Astrocyte (in vitro differentiated cells and primary cell): ENCODE measurements around the gene MADD. TPM values are rescaled to one million over a fixed set of nuclear protein-coding genes. Genes with fewer than 3 reads are reported as not detected.

ENCODE experiments used
- DNase-seq: peaks from one replicate; pipeline ENCODE4 v3.0.0-alpha.2; 2010; ENCODE audit warnings: low read depth
- FAIRE-seq: peaks from 2 replicates; lab custom pipeline; 2011; peaks lifted over from hg19 to GRCh38; lab: Jason Lieb, UNC
- H2AFZ ChIP-seq: 2 replicates; pipeline ENCODE4 v1.6.0; 2012; ENCODE audit warnings: low read depth, low read length, inconsistent platforms
- H3K27ac ChIP-seq: 2 replicates; pipeline ENCODE4 v1.5.1; 2011; ENCODE audit warnings: low read depth, low read length, inconsistent platforms
- H3K27me3 ChIP-seq: 2 replicates; pipeline ENCODE4 v1.6.0; 2011; ENCODE audit warnings: low read length, inconsistent platforms; ENCODE audit not compliant: insufficient read depth
- H3K36me3 ChIP-seq: 2 replicates; pipeline ENCODE4 v1.5.1; 2011; ENCODE audit warnings: low read length, inconsistent platforms; ENCODE audit not compliant: insufficient read depth
- H3K4me1 ChIP-seq: 2 replicates; pipeline ENCODE4 v1.5.1; 2011; ENCODE audit warnings: low read length, inconsistent platforms; ENCODE audit not compliant: insufficient read depth
- H3K4me2 ChIP-seq: 2 replicates; pipeline ENCODE4 v1.6.0; 2012; ENCODE audit warnings: low read length, inconsistent platforms
- H3K4me3 ChIP-seq: 2 replicates; pipeline ENCODE4 v1.5.1; 2011; ENCODE audit warnings: low read depth, mild to moderate bottlenecking, low read length, inconsistent platforms; ENCODE audit not compliant: insufficient read depth
- H3K79me2 ChIP-seq: 2 replicates; pipeline ENCODE4 v1.6.0; 2012; ENCODE audit warnings: mild to moderate bottlenecking, low read length, inconsistent platforms; ENCODE audit not compliant: insufficient read depth
- H3K9ac ChIP-seq: 2 replicates; pipeline ENCODE4 v1.6.0; 2012; ENCODE audit warnings: mild to moderate bottlenecking, low read length, inconsistent platforms
- H3K9me3 ChIP-seq: 2 replicates; pipeline ENCODE4 v1.5.1; 2012; ENCODE audit warnings: low read depth, mild to moderate bottlenecking, low read length, inconsistent platforms; ENCODE audit not compliant: insufficient read depth
- H4K20me1 ChIP-seq: 2 replicates; pipeline ENCODE4 v1.6.0; 2012; ENCODE audit warnings: low read length, inconsistent platforms; ENCODE audit not compliant: insufficient read depth
- H3K27ac Mint-ChIP-seq: one replicate; pipeline ENCODE4 v1.8.0; 2021; ENCODE audit warnings: mild to moderate bottlenecking, mixed read lengths; ENCODE audit not compliant: unreplicated experiment
- H3K27me3 Mint-ChIP-seq: one replicate; pipeline ENCODE4 v1.8.0; 2021; ENCODE audit warnings: low read depth, mixed read lengths; ENCODE audit not compliant: unreplicated experiment
- H3K36me3 Mint-ChIP-seq: one replicate; pipeline ENCODE4 v1.8.0; 2021; ENCODE audit warnings: low read depth, mixed read lengths; ENCODE audit not compliant: unreplicated experiment
- H3K4me1 Mint-ChIP-seq: one replicate; pipeline ENCODE4 v1.8.0; 2021; ENCODE audit warnings: low read depth, mixed read lengths; ENCODE audit not compliant: unreplicated experiment
- H3K4me3 Mint-ChIP-seq: one replicate; pipeline ENCODE4 v1.8.0; 2021; ENCODE audit warnings: mild to moderate bottlenecking, moderate library complexity, mixed read lengths; ENCODE audit not compliant: unreplicated experiment
- H3K9me3 Mint-ChIP-seq: one replicate; pipeline ENCODE4 v1.8.0; 2021; ENCODE audit warnings: mild to moderate bottlenecking, mixed read lengths; ENCODE audit not compliant: unreplicated experiment
- EZH2 ChIP-seq: IDR thresholded peaks from 2 replicates; pipeline ENCODE4 v1.6.1; 2012; ENCODE audit warnings: mild to moderate bottlenecking, low read length, inconsistent platforms; ENCODE audit not compliant: insufficient read depth
- total RNA-seq: library from RNA; stranded (reverse); gene quantifications from 2 replicates; pipeline ENCODE4 v1.2.1, GENCODE V29; 2021
- TF ChIP-seq, protein P1 (sequence below): IDR thresholded peaks from 2 replicates; pipeline ENCODE4 v1.5.1; 2011; ENCODE audit warnings: low read depth, mild to moderate bottlenecking, inconsistent platforms, low read length, moderate library complexity; ENCODE audit not compliant: insufficient read depth

Gene MADD
- total RNA-seq, 1 donor from 2014 or later, result 22.9 TPM

- H3K36me3 Mint-ChIP-seq, result no peaks in the 10 kb centered on the region
- H3K4me1 Mint-ChIP-seq, result peaks cover 7% of the 10 kb centered on the region
- Histone ChIP-seq H3K27ac (no peak overlapping the region), H3K9ac (no peak overlapping the region), H3K4me2 (no peak overlapping the region), H4K20me1 (no peaks in the 10 kb centered on the region), H3K4me1 (peaks cover 4% of the 10 kb centered on the region), H3K36me3 (no peaks in the 10 kb centered on the region), H3K9me3 (no peaks in the 10 kb centered on the region), H3K79me2 (no peaks in the 10 kb centered on the region), H3K27me3 (no peaks in the 10 kb centered on the region), H2AFZ (no peak overlapping the region), H3K4me3 (no peak overlapping the region)
- H3K27me3 Mint-ChIP-seq, result peaks cover 9% of the 10 kb centered on the region
- FAIRE-seq (no peak), DNase-seq (no peak)
- no peaks in the 10 kb centered on the region for H3K9me3 Mint-ChIP-seq
- no peak overlapping the region for H3K27ac Mint-ChIP-seq
- no peak overlapping the region for H3K4me3 Mint-ChIP-seq
- no peak for TF ChIP-seq EZH2
- TF ChIP-seq, protein P1, sequence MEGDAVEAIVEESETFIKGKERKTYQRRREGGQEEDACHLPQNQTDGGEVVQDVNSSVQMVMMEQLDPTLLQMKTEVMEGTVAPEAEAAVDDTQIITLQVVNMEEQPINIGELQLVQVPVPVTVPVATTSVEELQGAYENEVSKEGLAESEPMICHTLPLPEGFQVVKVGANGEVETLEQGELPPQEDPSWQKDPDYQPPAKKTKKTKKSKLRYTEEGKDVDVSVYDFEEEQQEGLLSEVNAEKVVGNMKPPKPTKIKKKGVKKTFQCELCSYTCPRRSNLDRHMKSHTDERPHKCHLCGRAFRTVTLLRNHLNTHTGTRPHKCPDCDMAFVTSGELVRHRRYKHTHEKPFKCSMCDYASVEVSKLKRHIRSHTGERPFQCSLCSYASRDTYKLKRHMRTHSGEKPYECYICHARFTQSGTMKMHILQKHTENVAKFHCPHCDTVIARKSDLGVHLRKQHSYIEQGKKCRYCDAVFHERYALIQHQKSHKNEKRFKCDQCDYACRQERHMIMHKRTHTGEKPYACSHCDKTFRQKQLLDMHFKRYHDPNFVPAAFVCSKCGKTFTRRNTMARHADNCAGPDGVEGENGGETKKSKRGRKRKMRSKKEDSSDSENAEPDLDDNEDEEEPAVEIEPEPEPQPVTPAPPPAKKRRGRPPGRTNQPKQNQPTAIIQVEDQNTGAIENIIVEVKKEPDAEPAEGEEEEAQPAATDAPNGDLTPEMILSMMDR, result no peak
These were observed 109.4 kb downstream of the MADD start for GRCh38 chr11:47379317-47379716.

Other genes with a start within 250 kb of the MADD start
- gene ARFGAP2, start 93.3 kb upstream of the MADD start, total RNA-seq, result 46.3 and 51.0 TPM in 2 replicates
- gene PACSIN3, start 83.7 kb upstream of the MADD start, total RNA-seq, result 34.3 and 35.6 TPM in 2 replicates
- gene DDB2, start 55.2 kb upstream of the MADD start, total RNA-seq, result 40.0 and 47.0 TPM in 2 replicates
- gene ACP2, start 21.3 kb upstream of the MADD start, total RNA-seq, result 40.8 and 42.2 TPM in 2 replicates
- 9.8 and 11.2 TPM in 2 replicates for gene NR1H3, start 12.1 kb upstream of the MADD start, total RNA-seq
- gene MYBPC3, start 82.6 kb downstream of the MADD start, total RNA-seq, result not detected in 2 replicates
- gene SPI1, start 108.4 kb downstream of the MADD start, total RNA-seq, result not detected in 2 replicates
- gene SLC39A13, start 138.5 kb downstream of the MADD start, total RNA-seq, result 76.6 and 92.7 TPM in 2 replicates
- gene PSMC3, start 156.3 kb downstream of the MADD start, total RNA-seq, result 124 and 130 TPM in 2 replicates
- 0.86 and 0.96 TPM in 2 replicates for gene RAPSN, start 179.0 kb downstream of the MADD start, total RNA-seq